ENCODE results near the gene NFATC1.

Gene NFATC1

DNA sequence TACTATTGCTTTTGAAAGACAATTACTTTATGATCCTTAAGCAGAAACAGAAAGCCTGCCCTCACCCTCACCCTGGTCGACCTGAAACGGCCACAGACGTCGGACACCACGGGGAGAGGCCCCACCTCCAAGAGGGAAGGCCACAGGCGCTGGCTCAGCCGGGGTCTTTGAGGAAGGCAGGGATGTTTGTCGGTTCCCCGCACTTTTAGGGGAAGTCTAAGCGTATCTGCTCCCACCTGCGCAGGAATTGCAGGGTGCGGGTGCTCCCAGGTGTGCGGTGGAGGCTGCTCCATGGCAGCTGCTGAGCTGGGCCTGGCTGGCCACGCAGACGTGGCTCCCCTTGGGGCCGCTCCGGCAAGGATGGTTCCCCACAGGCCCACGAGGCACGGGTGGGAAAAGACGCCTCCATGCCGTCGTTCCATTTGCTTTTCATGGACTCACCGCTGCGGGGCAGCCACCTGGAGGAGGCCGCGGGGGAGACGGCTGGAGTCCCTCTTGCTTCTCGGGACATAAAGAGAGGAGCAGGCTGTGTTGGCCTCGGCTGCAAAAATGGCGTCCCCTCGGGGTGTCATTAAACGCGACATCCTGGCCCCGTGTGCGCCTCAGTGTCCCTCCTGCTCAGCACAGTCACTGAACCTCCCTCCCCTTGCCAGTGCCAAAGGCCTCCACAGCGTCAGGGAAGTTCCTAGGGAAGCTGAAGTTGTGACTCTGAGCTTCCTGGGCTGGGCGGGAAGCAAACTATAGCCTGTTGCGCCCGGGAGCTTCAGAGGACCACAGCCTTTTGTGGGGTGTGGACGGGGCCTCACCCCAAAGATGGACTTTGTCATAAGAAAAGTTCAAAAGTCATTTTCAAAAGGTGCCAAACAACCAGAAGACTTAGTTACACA lies 63.4 kb downstream of the NFATC1 start:
- DNase-seq: no peak

DNA sequence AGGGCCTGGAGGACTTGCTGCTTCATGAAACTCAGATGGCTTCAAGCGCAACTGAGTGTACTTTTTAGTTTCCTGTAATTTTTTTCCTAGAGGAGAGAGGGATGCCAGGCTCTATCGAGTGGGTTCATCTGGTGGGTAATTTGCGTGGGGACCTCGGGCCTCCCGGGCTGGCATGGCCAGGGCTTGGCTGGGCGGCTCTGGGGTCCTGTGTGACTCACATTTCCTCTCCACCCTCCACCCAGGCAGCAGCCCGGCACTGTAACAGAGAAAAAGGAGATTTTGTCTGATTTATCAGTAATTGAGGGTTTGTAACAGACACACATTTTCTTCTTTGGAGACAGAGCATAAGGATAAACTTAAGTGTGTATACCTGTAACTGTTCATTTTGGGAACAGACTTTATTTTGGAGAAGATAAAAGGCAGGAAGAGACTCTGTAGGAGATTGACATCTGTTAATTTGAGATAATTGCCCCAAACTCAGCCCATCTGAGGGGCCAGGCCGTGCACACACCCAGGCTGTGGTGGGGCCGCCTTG lies 64.3 kb downstream of the NFATC1 start:
- DNase-seq: no peak

DNA sequence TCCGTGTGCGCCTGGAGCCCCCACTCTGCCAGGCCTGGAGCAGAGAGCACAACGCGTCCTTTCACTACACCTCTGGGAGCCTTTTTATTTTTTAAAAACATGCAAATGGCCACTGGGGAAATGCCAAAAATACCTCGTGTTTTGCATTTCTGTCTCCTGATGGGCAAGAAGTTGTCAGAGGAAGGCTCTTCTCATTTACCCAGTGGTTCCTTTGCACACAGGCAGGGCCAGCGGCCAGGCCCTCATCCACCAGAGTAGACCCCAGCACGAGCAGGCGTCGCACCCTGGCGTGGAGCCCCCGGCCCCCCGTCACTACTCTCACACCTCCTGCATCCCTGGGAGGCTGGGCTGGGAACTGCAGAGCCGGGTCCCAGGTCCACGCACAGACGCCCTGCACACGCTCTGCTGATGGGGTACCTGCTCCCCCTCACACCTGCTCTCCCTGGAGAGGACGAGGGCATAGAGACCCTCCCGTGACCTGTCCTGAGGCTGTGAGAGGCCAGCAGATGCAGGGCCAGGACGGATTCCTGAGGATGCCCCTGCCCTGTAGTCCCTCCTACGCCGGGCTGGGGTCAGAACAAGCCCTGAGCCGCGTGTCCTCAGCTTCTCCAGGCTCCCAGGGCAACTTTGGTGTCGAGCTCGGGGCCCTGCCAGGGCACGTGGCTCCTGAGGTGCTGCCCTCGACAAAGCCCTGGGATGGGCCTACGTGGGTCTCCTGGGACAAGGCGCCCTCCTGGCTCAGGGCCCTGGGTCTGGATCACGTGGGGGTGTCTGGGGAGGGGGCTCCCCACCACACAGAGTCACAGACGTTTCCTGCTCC lies 65.0 kb downstream of the NFATC1 start:
- no peak for DNase-seq

DNA sequence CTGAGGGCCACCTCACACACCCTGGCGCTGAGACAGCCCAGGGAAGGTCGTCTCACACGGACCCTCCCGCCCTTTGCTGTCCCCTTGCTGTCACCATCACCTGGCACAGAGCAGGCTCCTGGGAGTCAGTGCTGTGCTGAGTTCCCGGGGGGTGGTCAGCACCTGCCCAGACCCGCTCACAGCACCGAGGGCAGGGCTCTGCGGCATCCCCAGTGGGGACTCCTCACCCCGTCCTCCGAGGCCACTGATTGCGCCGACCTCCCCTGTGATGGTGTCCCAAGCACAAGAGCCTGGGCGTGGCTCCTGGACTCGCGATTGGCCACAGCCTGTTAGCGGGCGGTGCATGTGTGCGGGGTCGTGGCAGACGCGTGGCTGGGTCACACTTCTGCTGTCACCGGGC lies 65.9 kb downstream of the NFATC1 start:
- no peak for DNase-seq

DNA sequence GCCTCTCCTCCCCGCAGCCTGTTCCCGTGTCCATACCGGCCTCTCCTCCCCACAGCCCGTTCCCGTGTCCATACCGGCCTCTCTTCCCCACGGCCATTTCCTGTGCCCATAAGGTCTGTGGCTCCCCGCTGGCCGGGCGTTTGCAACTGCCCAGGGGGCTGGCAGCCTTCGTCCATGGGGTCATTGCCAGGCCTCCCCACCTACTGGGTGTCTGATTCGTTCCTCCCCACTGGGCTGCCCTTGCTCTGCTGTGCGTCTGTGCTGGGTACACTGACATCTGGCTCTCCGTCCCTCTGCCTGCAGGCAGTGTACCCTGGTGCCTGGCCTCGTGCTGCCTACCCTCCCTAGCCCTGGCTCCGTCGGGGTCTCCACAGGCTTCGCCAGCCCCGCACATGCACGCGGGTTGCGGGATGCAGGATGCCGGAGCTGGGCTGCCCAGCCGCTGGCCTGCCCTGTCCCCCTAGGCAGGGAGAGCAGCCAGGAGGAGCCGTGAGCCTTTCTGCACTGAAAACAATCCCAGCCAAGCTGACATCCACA lies 67.8 kb downstream of the NFATC1 start:
- DNase-seq: no peak

DNA sequence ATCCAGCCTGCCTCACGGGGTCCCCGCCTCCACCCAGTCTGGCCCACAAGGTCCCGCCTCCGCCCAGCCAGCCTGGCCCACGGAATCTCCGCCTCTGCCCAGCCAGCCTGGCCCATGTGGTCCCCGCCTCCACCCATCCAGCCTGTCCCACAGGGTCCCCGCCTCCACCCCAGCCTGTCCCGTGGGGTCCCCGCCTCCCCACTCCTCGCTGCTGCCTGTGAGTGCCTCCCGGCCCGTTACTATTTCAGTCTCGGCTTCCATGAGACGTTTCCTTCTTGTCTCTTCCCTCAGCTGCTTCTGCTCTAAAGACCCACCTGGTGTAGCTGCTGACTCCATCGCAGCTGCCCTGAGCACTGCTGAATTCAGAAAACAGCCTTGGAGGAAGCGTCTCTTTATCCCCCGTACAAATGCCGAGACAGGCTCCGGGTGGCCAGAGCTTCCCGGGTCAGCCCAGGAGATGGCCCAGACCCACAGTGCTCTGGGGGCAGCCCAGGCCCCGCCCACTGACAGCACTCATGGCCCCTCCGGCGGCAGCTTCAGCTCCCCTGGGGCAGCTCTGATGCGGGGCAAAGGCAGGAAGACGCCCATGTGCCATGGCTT lies 69.8 kb downstream of the NFATC1 start:
- DNase-seq: no peak

DNA sequence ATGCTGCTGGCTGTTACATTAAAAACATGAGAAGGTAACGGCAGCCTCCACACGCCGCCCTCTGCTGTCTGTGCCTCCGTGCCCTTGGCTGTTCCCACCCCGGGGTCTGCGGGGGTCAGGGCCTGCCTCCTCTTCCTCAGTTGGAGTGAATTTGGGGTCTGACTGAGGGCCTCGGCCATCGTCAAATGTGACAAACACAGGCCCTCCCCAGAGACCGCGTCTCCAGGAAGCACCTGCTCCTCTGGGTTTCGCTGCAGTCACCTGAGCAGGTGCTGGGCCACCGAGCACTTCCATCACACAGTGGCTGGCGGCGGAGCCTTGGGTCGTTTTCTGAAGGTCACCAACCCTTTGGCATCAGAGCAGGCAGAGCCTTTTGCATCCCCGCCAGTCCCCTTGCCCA lies 70.9 kb downstream of the NFATC1 start:
- no peak for DNase-seq

DNA sequence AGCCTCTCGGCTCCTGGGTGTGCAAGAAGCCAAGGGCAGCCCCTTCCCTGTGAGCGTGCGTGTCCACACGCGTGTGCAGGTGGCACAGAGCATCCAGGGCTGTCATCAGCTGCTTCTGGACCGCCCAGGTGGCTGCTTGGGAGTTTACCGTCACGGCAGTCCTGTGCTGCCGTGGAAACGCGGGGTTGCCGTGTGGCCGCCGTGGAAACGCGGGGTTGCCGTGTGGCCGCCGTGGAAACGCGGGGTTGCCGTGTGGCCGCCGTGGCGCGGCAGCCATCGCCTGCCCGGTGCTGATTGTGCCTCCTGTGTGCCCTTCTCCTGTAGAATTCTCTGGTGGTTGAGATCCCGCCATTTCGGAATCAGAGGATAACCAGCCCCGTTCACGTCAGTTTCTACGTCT lies 71.4 kb downstream of the NFATC1 start:
- DNase-seq: no peak

DNA sequence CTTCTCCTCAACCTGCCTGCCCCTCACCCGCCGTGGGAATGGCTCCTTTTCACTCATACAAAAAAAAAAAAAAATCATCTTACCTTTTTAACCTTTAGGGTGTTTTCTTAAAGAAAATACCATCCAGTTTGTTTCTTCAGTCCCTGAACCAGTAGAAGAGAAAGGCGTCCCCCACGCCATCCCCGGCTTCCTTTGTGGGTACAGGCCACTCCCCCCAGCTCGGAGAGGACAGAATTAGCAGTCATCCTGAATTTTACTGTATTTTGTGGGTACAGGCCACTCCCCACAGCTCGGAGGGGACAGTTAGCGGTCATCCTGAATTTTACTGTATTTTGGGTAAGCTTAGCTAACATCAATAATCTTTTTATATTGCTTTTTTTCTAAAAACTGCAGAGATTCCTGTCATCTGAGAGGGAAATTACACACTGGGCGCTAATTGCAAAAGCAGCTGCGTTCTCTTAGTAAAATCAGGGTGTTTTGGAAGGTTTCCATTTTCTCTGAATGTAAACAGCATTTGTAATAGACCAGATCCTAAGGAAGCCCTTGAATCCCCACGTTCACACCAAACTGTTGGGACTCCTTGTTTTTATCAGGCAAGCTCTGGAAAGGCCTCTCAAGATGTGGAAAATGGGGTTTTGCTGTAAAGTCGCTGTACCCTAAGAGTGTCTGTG lies 72.5 kb downstream of the NFATC1 start:
- no peak for DNase-seq

DNA sequence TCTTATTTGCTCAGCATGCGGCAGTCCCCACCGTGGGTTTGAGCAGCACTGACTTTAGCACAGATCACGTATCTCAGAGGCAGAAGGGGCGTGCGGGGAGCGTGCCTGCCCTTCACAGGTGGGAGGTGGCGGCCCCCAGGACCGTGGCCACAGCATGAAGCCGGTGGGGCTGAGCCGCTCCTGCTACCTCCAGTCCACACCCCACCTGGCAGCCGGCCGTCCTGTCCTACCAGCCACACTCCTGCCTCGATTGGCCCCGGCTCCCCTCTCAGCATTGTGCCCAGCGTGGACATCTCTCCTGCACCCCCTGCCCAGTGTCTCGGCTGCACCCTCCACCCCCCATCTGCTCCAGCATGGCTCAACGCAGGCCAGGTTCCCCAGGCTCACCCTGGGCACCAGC lies 73.6 kb downstream of the NFATC1 start:
- DNase-seq: no peak

DNA sequence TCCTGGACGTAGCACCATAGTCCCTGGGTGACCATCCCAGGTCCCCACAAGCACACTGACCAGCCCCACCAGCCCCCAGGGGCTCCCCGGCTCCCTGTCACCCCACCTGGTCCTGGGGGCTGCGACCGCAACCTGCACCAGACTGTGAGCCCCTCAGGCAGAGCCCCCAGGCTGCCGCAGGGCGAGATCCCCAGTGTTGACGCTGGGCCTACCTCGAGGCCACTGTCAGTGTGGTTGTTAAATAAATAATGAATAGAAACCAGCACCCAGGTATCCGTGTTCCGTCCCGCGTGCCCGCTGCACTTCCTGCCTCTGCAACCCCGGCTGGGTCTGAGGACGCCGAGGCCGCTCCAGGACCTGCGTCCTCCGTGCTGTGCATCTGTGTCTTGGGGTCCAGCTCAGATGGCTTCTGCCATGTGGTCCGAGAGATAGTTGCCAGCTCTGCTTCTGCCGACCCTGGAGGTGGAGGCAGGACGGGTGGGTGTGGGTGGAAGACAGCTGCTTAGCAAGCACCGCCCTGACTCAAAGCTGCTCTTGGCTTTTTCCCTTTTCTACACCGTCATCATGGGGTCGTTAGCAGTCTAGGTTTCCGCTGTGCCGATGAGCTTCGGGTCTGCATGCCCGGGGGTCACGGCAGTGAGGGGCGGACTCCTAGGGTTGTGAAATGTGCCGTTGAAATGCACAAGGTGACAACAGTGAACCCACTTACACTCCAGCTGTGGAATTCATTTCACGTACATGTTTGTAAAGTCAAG lies 74.2 kb downstream of the NFATC1 start:
- DNase-seq: no peak

DNA sequence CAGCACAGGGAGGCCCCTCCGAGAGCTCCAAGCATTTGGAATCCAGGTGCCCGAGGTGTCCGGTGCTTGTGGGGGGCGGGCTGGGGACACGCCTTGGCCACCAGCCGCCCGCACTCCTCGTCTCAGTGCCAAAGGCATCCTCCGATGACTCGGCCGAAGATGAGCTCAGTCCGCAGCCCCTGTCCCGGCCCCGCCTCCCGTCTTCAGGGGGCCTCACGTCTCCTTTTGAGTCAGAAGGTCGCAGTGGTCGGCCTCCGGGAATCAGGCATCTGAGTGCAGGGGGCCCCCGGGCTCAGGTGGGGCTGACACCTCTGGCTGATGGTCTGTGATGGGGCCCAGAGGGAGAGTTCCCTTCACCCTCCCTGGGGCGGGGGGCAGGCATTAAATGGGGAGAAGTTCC lies 74.8 kb downstream of the NFATC1 start:
- DNase-seq: no peak

DNA sequence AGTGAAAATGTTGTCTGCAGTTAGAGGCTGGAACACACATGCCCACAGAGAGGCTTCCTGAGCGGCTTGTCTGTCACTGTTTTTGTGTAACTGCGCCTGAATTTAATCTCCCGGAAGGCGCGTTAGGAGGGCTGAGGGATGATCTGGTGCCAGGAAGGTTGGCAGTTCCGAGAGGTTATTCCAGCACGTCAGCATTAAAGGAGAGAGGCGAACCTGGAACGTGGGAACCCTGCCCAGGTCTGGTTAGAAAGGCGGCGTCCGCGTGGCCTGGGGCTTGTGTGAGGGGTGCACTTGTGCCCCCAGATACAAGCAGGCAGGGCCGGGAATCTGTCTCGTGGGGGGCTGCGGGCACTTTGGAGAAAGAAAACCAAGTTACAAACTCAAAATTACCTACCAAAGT lies 75.3 kb downstream of the NFATC1 start:
- no peak for DNase-seq

DNA sequence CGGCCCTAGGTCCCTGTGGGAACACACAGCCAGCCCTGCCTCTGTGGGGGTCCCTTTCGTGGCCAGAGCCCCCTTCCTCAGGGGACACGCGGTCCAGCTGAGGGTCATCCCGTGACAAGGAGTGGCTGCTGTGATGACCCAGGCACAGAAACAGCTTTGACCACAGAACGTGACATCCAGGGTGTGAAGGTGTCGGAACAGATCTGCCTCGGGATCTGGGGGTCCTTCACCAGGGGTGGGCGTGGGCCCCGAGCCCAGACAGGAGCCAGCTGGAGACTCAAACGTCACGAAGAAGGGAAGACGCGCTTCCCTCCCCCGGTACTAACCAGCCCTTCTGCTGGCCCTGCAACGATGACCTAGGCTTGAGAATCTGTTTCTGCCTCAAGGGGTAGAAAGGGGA lies 75.9 kb downstream of the NFATC1 start:
- DNase-seq: no peak

DNA sequence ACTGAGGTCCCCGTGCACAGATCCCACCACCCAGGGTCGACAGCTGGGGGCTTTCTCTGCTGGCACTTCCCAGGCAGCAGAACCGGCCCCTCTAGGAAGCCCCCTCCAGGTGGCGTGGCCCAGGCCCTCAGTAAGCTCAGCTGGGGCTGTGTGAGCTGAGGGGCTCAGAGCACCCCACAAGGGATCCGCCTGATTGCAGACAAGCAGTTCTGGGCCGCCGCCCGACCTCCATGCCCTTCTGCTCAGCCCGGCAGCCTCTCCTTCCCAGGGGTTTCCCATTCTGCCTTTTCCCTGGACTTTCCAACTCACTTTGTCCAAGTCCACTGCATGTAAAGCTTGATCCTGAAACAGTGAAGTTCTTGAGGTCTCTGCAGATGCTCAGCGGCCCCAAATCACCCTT lies 76.4 kb downstream of the NFATC1 start:
- DNase-seq: no peak

DNA sequence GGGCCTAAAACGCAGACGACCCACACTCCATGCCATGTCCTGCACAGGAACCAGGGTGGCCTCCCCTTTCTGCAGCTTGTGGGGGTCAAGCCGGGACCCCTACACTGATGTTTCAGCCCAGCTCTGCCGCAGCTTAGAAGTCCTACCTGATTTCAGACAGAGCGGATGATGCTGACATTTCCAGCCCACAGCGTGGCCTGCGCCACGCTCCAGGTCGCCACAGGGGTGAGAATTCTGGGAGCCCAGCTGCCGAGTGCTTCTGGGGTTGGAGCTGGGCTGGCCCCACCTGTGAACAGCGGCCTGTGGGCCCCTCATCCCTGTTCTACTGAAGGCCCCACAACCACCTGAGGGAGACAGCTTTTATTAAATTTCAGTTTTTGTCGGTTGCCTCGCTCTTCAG lies 77.2 kb downstream of the NFATC1 start:
- DNase-seq: no peak

DNA sequence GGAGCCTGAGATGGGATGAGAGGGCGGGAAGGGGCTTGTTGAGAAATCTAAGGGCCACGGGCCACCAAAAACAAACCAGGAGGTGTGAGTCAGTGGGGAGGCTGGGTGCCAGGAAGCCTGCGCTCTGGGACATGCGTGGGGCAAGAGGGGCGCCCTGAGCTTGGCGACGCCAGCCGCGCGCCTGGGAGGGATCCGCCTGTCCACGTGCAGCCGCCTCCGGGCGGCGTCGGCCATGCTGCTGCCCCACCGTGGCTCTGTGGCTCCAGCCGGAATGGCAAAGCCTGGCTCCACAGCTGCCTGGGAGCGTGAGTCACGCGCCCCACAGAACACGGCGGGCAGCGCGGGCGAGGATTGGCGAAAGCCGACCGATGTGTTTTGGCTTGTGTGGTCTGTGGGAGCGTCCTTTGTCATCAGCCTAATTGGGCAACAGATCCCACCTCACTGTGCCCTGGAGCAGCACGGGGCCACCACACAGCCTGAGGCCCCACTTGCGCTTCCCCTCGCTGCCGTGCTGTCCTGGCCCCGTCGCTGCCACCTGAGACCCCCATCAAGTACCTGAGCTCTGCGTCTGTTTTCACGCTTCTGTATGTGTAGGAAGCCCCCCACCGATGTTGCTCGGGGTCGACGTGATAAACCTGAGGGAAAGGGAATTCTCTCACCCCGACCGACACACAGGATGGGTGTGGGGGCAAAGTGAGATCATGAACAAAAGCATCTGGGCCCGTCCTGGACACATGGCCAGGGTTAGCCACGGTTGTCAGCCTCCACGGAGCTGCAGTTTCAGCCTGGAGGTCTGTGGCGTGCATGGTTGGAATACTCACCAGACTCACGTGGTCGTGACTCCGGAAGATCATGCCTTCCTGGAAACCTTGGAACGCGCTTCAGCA lies 80.5 kb downstream of the NFATC1 start:
- no peak for DNase-seq

DNA sequence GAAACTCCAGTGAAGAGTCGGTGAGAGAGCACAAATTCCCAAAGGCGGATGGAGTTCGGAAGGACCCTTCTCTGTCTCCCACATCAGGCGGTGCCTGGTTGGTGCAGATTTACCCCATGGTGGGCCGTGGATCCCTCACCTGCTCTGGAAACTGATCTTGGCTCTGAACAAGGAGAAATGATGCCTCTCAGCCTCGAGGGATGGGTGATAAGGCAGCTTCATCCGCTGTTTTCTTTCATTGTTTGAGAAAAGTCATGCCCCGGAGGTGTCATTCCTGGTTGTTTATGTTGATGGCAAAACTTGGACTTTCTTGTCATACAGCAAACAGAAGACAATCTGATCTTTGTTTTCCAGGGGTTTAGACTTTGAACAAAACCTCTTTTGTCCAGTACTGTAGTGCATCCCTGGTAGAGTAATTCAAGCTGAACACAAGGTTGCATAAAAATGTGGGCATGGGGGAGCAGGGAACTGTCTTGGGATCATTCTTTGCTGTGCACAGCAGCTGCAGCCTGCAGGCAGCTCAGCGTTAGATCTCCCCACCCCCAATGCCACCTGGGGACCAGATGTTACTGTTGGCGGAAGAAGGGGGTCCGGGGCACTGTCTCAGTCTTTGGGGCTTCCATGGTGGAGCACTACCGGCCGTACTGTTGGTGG lies 81.3 kb downstream of the NFATC1 start:
- DNase-seq: no peak

DNA sequence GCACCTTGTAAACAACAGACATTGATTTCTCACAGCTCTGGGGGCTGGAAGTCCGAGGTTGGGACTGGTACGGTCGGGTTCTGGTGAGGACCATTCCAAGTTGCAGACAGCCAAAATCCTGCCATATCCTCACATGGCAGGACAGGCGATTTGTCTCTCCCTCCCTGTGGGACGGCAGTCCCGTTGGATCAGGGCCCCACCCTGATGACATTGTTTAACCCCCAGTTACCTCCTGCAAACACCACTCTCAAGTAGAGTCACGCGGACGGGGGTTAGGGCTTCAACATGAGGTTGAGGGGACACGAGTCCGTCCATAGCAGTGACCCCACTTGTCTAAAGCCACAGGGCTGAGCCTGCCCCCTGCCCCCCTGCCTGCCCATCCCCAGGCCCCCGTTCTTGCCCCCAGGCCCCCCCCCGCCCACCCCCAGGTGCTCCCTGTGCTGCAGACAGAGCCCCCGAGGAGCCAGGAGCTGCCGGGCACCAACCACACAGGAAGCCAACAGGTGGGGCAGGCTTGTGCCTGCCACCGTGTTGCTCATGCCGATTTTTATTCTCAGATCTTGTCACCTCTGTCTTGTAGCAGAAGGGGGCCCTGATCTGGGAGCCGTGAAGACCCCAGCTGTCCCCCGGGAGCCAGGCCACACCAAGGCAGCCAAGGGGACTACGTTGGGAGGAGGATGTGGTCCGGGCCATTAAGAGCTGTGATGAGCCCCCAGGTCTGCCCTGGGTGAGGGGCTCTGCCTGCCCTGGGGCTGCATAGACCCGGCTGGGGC lies 82.2 kb downstream of the NFATC1 start:
- DNase-seq: no peak

Measured in suppressor macrophage treated with lipopolysaccharide for 1 hour (primary cell).